ENCODE results near the gene PTTG2.

GRCh38 chr4:37971202-37971601 is 11.0 kb downstream of the PTTG2 start:
- TF ChIP-seq, protein P1, sequence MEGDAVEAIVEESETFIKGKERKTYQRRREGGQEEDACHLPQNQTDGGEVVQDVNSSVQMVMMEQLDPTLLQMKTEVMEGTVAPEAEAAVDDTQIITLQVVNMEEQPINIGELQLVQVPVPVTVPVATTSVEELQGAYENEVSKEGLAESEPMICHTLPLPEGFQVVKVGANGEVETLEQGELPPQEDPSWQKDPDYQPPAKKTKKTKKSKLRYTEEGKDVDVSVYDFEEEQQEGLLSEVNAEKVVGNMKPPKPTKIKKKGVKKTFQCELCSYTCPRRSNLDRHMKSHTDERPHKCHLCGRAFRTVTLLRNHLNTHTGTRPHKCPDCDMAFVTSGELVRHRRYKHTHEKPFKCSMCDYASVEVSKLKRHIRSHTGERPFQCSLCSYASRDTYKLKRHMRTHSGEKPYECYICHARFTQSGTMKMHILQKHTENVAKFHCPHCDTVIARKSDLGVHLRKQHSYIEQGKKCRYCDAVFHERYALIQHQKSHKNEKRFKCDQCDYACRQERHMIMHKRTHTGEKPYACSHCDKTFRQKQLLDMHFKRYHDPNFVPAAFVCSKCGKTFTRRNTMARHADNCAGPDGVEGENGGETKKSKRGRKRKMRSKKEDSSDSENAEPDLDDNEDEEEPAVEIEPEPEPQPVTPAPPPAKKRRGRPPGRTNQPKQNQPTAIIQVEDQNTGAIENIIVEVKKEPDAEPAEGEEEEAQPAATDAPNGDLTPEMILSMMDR (IDR thresholded peaks at IDR 0.05), result no peak
- TF ChIP-seq POLR2A (IDR thresholded peaks at IDR 0.05), result no peak
